ENCODE data around the gene SPTLC2.

Gene SPTLC2

GRCh38 chr14:77459072-77459723 is 157.2 kb downstream of the SPTLC2 start:
- DNase-seq (ENCODE audit: low read depth) = peak; percentile 43
- TF ChIP-seq CTCF (IDR thresholded peaks at IDR 0.05; ENCODE audit: low read depth, low read length, missing control alignments) = peak; percentile 70
- H3K4me3 ChIP-seq (ENCODE audit: low read depth, low read length) = peak overlapping the region; percentile 94

- no peak for TF ChIP-seq CTCF (IDR thresholded peaks at IDR 0.05; ENCODE audit: low read depth, low read length, missing control alignments)
- H3K4me3 ChIP-seq (ENCODE audit: low read depth, low read length) = peak overlapping the region; percentile 94
- DNase-seq (ENCODE audit: low read depth) = no peak
Observed at GRCh38 chr14:77458249-77458950, 158.0 kb downstream of the SPTLC2 start.

GRCh38 chr14:77457522-77458248 is 158.8 kb downstream of the SPTLC2 start, which contains the start of the genes AHSA1 and VIPAS39:
Gene AHSA1 (plus strand): TSS chr14:77458093. CDS start chr14:77458190, 97 bp downstream.
Gene VIPAS39 (minus strand): TSS chr14:77457601. CDS start chr14:77454102, 3,499 bp downstream.
- TF ChIP-seq CTCF (IDR thresholded peaks at IDR 0.05; ENCODE audit: low read depth, low read length, missing control alignments) = no peak
- peak within 1 kb of the TSS; percentile 94 for H3K4me3 ChIP-seq (ENCODE audit: low read depth, low read length)
- peak; percentile 99 for DNase-seq (ENCODE audit: low read depth)

- DNase-seq (ENCODE audit: low read depth) = no peak
- no peak for TF ChIP-seq CTCF (IDR thresholded peaks at IDR 0.05; ENCODE audit: low read depth, low read length, missing control alignments)
- H3K4me3 ChIP-seq (ENCODE audit: low read depth, low read length) = peak overlapping the region; percentile 94
Observed at GRCh38 chr14:77457115-77457521, 159.3 kb downstream of the SPTLC2 start.
